Liver (tissue), 9 donors: Measurements from ENCODE around the gene TMBIM6. TPM values are rescaled to one million over a fixed set of nuclear protein-coding genes. Genes with fewer than 3 reads are reported as not detected.
"Not testable (repeated sequence)": the region's sequence is repeated elsewhere in the genome, so short reads cannot be mapped to it uniquely, and the experiment has no call there.

Experiments used
- DNase-seq: peaks from one replicate; pipeline ENCODE4 v3.0.0-alpha.2; 2017; ENCODE audit warnings: low spot score
- H3K27ac ChIP-seq, 2 donors: one replicate each; pipeline ENCODE4 v1.7.0; 2013; ENCODE audit warnings: inconsistent platforms in 2 of 2, low read length in 2 of 2, control low read depth in 1 of 2, low read depth in 1 of 2, mild to moderate bottlenecking in 1 of 2
- H3K27me3 ChIP-seq, 4 donors: one replicate each; pipeline versions ENCODE4 v1.6.1 to v1.7.0; 2013; ENCODE audit warnings: low read length in 3 of 4, inconsistent platforms in 1 of 4, mild to moderate bottlenecking in 1 of 4, moderate library complexity in 1 of 4; ENCODE audit not compliant: control insufficient read depth in 4 of 4, insufficient read depth in 4 of 4
- H3K36me3 ChIP-seq, 4 donors: one replicate each; pipeline versions ENCODE4 v1.6.1 to v1.7.0; 2013; ENCODE audit warnings: low read length in 3 of 4, mild to moderate bottlenecking in 3 of 4, low read depth in 1 of 4, moderate library complexity in 1 of 4; ENCODE audit not compliant: control insufficient read depth in 4 of 4, insufficient read depth in 3 of 4
- H3K4me1 ChIP-seq, 4 donors: one replicate each; pipeline versions ENCODE4 v1.6.1 to v1.7.0; 2013; ENCODE audit warnings: low read length in 3 of 4, mild to moderate bottlenecking in 3 of 4, moderate library complexity in 1 of 4; ENCODE audit not compliant: control insufficient read depth in 4 of 4, insufficient read depth in 4 of 4
- H3K4me3 ChIP-seq, 3 donors: one replicate each; pipeline versions ENCODE4 v1.6.1 to v1.7.0; 2013; ENCODE audit warnings: low read length in 3 of 3, control low read depth in 1 of 3, low read depth in 1 of 3, mild to moderate bottlenecking in 1 of 3
- H3K9ac ChIP-seq, 2 donors: one replicate each; pipeline ENCODE4 v1.7.0; 2013; ENCODE audit warnings: low read length in 2 of 2, mild to moderate bottlenecking in 2 of 2, moderate library complexity in 2 of 2, control low read depth in 1 of 2, low read depth in 1 of 2
- H3K9me3 ChIP-seq, 4 donors: one replicate each; pipeline versions ENCODE4 v1.6.1 to v1.7.0; 2013; ENCODE audit warnings: low read length in 3 of 4; ENCODE audit not compliant: control insufficient read depth in 4 of 4
- ATF3 ChIP-seq: IDR thresholded peaks from 2 replicates; pipeline ENCODE4 v1.6.1; 2016; ENCODE audit warnings: antibody characterized with exemption
- GABPA ChIP-seq, 2 donors: IDR thresholded peaks in 1 of 2; conservative IDR thresholded peaks in 1 of 2; 2 replicates each; pipeline ENCODE4 v1.6.1; 2016; ENCODE audit warnings: antibody characterized with exemption in 2 of 2, mild to moderate bottlenecking in 1 of 2, moderate library complexity in 1 of 2
- HNF4A ChIP-seq, 2 donors: conservative IDR thresholded peaks; 2 replicates each; pipeline ENCODE4 v1.6.1; 2016; ENCODE audit warnings: antibody characterized with exemption in 2 of 2, mild to moderate bottlenecking in 2 of 2
- MAX ChIP-seq: IDR thresholded peaks from 2 replicates; pipeline ENCODE4 v1.6.1; 2016; ENCODE audit warnings: antibody characterized with exemption
- REST ChIP-seq: IDR thresholded peaks from 2 replicates; pipeline ENCODE4 v1.6.1; 2016; ENCODE audit warnings: antibody characterized with exemption, mild to moderate bottlenecking
- RXRA ChIP-seq, 2 donors: IDR thresholded peaks; 2 replicates each; pipeline ENCODE4 v1.6.1; 2017 to 2018; ENCODE audit warnings: antibody characterized with exemption in 2 of 2, mild to moderate bottlenecking in 1 of 2
- WGBS: extraction: QIAGEN DNeasy Blood & Tissue Kit; methylation state at CpG from one replicate; pipeline ENCODE4 v1.1.7; 2013; 5-methylcytosine and 5-hydroxymethylcytosine counted together
- polyA plus RNA-seq, 2 donors: library from polyadenylated mRNA; stranded (reverse) in 1 of 2; unstranded in 1 of 2; fragments of 200-250 nt in 1 of 2; fragments of >200 nt in 1 of 2; fragmentation: Nextera tagmentation in 1 of 2; extraction: Ambion mirVana in 1 of 2; gene quantifications; one replicate each; pipeline versions ENCODE4 v1.2.1 to v1.2.3, GENCODE V29; 2013 to 2015
- total RNA-seq, 2 donors: library from RNA; depleted of rRNA; stranded (reverse); fragments of >200 nt; gene quantifications; one replicate each; pipeline ENCODE4 v1.2.3, GENCODE V29; 2014
- donor health status: healthy.
- donor health status: healthy.
- donor health status: healthy.
- donor health status: healthy.
- donor health status: healthy.

TMBIM6 gene
- total and polyA plus RNA-seq, 4 donors = 464 to 1,207 (median 713) TPM

GRCh38 chr12:49733219-49734017, 7.9 kb upstream of the TMBIM6 start:
- DNase-seq = no peak
- Histone ChIP-seq H3K4me1 (peaks cover 0 to 2% (median 0%) of the 10 kb centered on the region in 4 donors), H3K4me3 (no peak overlapping the region), H3K9ac (no peak overlapping the region), H3K36me3 (no peaks in the 10 kb centered on the region), H3K27me3 (no peaks in the 10 kb centered on the region), H3K9me3 (no peaks in the 10 kb centered on the region), H3K27ac (no peak overlapping the region)
- 89% methylated on average over 10 of the region's 10 CpGs for whole genome bisulfite sequencing
- TF ChIP-seq GABPA (IDR thresholded peaks at IDR 0.05 in 1 of 2, conservative IDR thresholded peaks at IDR 0.05 in 1 of 2) (no peak), ATF3 (no peak), RXRA (IDR thresholded peaks at IDR 0.05) (no peak), REST (no peak), HNF4A (conservative IDR thresholded peaks at IDR 0.05) (no peak), MAX (no peak)

GRCh38 chr12:49734900-49735299, 6.5 kb upstream of the TMBIM6 start:
- not testable (repeated sequence) for H3K27me3 ChIP-seq, H3K4me1 ChIP-seq, H3K4me3 ChIP-seq, H3K9ac ChIP-seq, H3K9me3 ChIP-seq, H3K36me3 ChIP-seq, DNase-seq
- peak overlapping the region in 1 of 2 donors; percentile 11 for H3K27ac ChIP-seq
- WGBS = 88% methylated on average over 7 of the region's 7 CpGs

- 92% methylated on average over 5 of the region's 5 CpGs for WGBS
- not testable (repeated sequence) for H3K4me3 ChIP-seq, DNase-seq, H3K27ac ChIP-seq, H3K9me3 ChIP-seq, H3K27me3 ChIP-seq, H3K4me1 ChIP-seq, H3K9ac ChIP-seq, H3K36me3 ChIP-seq
These were observed 2.6 kb upstream of the TMBIM6 start for GRCh38 chr12:49738721-49739120.

- WGBS = 90% methylated on average over 12 of the region's 12 CpGs
- not testable (repeated sequence) for H3K4me3 ChIP-seq, H3K27ac ChIP-seq
These were observed 1.1 kb upstream of the TMBIM6 start for GRCh38 chr12:49740277-49740676.

More at GRCh38 chr12:49740277-49740676, 1.1 kb upstream of the TMBIM6 start:
- not testable (repeated sequence) for H3K9me3 ChIP-seq, H3K27me3 ChIP-seq, H3K36me3 ChIP-seq, DNase-seq, H3K9ac ChIP-seq
- peaks cover 3 to 20% (median 19%) of the 10 kb centered on the region in 4 donors for H3K4me1 ChIP-seq
